ENCODE data around the gene GRIN2D.

Gene GRIN2D

GRCh38 chr19:48443256-48443655 lies 49.8 kb downstream of the GRIN2D start:
- no peak for DNase-seq

Data from NCI-H2081 treated with DMSO at 0.1 percent for 48 hours (cell line).